Measurements from ENCODE around the gene TET3. TPM values are rescaled to one million over a fixed set of nuclear protein-coding genes. Genes with fewer than 3 reads are reported as not detected.

TET3 gene
- total and polyA plus RNA-seq, 2 of the 4 experiments (the other 2 are of a cell fraction): 1.6 to 1.8 TPM

DNA sequence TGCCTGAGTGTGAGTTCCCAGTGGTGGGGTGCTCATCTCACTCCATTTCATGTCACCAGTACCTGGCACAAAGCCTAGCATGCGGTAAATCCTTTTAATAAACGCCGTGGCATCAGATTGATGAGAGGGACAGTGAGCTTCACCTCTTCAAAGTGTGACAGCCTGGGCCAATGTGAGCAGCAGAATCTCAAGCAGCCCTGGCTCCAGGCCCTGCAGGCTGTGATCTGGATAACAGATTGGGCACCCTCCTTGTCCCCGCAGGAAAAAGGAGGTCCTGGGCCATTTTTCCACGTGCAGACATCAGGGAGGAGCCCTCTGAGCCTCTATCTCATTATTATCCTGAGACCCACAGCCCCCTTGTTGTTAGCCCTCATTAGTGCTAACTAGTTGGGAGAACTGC is 34.8 kb downstream of the TET3 start:
- peaks cover 2% of the 10 kb centered on the region; the same call in 1 of the 2 replicates for H3K4me1 ChIP-seq (ENCODE audit: control insufficient read depth, insufficient read depth, low read length)
- no peak overlapping the region for H2BK15ac ChIP-seq (ENCODE audit: low read depth, low read length)
- H2AK9ac ChIP-seq (replicated peaks; ENCODE audit: low read depth, low read length, poor library complexity): no peak overlapping the region
- intact Hi-C loops (cut with micrococcal nuclease): no loop called here
- H3K14ac ChIP-seq (replicated peaks; ENCODE audit: low read depth, low read length): no peak overlapping the region
- H3K9ac ChIP-seq (ENCODE audit: low read depth, low read length): no peak overlapping the region
- no peak overlapping the region for H2BK20ac ChIP-seq (ENCODE audit: low read depth, low read length)
- H3K27ac ChIP-seq (ENCODE audit: insufficient read depth, low read length): no peak overlapping the region
- ChIA-PET POLR2A (ENCODE audit: unreplicated experiment) (no interaction called here), CTCF (no interaction called here)
- H2BK5ac ChIP-seq (ENCODE audit: low read depth, low read length, poor library complexity, severe bottlenecking): no peak overlapping the region
- peaks cover 47% of the 10 kb centered on the region for H4K20me1 ChIP-seq (ENCODE audit: insufficient read depth, low read length)
- H3K4me3 ChIP-seq (ENCODE audit: insufficient read depth, low read depth, low read length): no peak overlapping the region
- ATAC-seq (ENCODE audit: low read depth): no peak
- DNase-seq: no peak
- no peaks in the 10 kb centered on the region for H3K9me3 ChIP-seq (ENCODE audit: control insufficient read depth, insufficient read depth, low read length)
- H3K79me1 ChIP-seq (ENCODE audit: low read depth in 1 of 2, low read length in 2 of 2): peaks cover 24 to 63% of the 10 kb centered on the region in 2 experiments
- no peak overlapping the region for H3K23ac ChIP-seq (ENCODE audit: low read depth, low read length)
- H2AK5ac ChIP-seq (ENCODE audit: low read depth, low read length): no peak overlapping the region
- H4K91ac ChIP-seq (ENCODE audit: insufficient read depth, low read depth, low read length): no peak overlapping the region
- no peak overlapping the region for H4K5ac ChIP-seq (ENCODE audit: low read depth, low read length)
- peak overlapping the region; percentile 56 for H2AFZ ChIP-seq (replicated peaks; ENCODE audit: low read length, poor library complexity)
- no peak overlapping the region for H3K4me2 ChIP-seq (ENCODE audit: low read depth, low read length)
- dilution Hi-C loops (cut with HindIII; ENCODE audit: low sequenced_read_pairs, unreplicated experiment): no loop called here
- H3K27me3 ChIP-seq (ENCODE audit: control insufficient read depth, insufficient read depth, low read length): no peaks in the 10 kb centered on the region
- WGBS, 2 experiments (ENCODE audit: extremely low coverage in 2 of 2, insufficient read length in 1 of 2): no CpG with 5 or more reads among the region's 5 CpGs
- peaks cover 9% of the 10 kb centered on the region for H3K9me1 ChIP-seq (ENCODE audit: insufficient read depth, low read length)
- no peak overlapping the region for H3K4ac ChIP-seq (ENCODE audit: low read depth, low read length)
- H3K56ac ChIP-seq (ENCODE audit: extremely low read depth, insufficient read depth, low read length): no peak overlapping the region
- TF ChIP-seq NFE2L2 (IDR thresholded peaks at IDR 0.05; ENCODE audit: low read depth, low read length) (no peak), MAFK (IDR thresholded peaks at IDR 0.05; ENCODE audit: low read depth, low read length) (no peak), CEBPB (IDR thresholded peaks at IDR 0.05; ENCODE audit: low read depth, low read length) (no peak), MAZ (IDR thresholded peaks at IDR 0.05; ENCODE audit: borderline replicate concordance, low read depth, low read length) (no peak), RFX5 (IDR thresholded peaks at IDR 0.05; ENCODE audit: low read depth, low read length) (no peak)
- TF ChIP-seq, protein P1, sequence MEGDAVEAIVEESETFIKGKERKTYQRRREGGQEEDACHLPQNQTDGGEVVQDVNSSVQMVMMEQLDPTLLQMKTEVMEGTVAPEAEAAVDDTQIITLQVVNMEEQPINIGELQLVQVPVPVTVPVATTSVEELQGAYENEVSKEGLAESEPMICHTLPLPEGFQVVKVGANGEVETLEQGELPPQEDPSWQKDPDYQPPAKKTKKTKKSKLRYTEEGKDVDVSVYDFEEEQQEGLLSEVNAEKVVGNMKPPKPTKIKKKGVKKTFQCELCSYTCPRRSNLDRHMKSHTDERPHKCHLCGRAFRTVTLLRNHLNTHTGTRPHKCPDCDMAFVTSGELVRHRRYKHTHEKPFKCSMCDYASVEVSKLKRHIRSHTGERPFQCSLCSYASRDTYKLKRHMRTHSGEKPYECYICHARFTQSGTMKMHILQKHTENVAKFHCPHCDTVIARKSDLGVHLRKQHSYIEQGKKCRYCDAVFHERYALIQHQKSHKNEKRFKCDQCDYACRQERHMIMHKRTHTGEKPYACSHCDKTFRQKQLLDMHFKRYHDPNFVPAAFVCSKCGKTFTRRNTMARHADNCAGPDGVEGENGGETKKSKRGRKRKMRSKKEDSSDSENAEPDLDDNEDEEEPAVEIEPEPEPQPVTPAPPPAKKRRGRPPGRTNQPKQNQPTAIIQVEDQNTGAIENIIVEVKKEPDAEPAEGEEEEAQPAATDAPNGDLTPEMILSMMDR (conservative IDR thresholded peaks at IDR 0.05; ENCODE audit: low read depth, low read length): no peak
- H3K36me3 ChIP-seq (ENCODE audit: control insufficient read depth, insufficient read depth, low read length): no peaks in the 10 kb centered on the region
- H4K8ac ChIP-seq (ENCODE audit: low read depth in 2 of 2, low read length in 2 of 2): no peak overlapping the region
- in situ Hi-C loops (cut with MboI; ENCODE audit: low sequenced_read_pairs): no loop called here
- BruUV-seq (replicated peaks): no TSS peak
- no peak overlapping the region for H3K18ac ChIP-seq (ENCODE audit: low read depth, low read length)
- H2BK120ac ChIP-seq (ENCODE audit: low read depth, low read length): no peak overlapping the region
